GM18907 (cell line): ENCODE measurements around the gene DNAH11.
A peak's percentile ranks its signal among the peaks of the same experiment; 100 is the strongest.

ENCODE experiments used
- ATAC-seq: cut with Tn5 transposase; IDR thresholded peaks from one replicate; pipeline ENCODE4 v1.9.1; 2021; ENCODE audit warnings: mild to moderate bottlenecking, moderate library complexity; ENCODE audit not compliant: unreplicated experiment

Gene DNAH11

GRCh38 chr7:21550076-21550475, 7.2 kb downstream of the DNAH11 start:
- no peak for ATAC-seq

GRCh38 chr7:21550821-21551531, 8.1 kb downstream of the DNAH11 start:
- no peak for ATAC-seq

DNA sequence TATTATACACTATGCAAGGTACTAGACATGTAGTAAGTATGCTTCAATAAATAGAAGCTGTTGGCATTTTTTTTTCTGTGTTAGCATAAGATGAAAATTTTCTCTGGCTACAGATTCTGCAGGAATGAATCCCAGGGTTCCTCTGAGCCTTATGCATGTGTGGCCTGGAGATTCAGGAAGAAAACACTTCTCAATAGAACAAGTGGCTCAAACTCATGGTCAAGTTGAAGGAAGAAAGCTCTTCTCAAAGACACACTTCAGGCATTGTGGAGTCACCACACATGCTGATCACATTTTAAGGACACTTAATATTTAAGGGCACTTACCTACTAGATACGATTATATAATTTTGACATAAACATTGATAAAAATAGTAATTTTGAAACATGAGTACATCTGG, 19.5 kb downstream of the DNAH11 start:
- ATAC-seq: no peak

- no peak for ATAC-seq
Observed at GRCh38 chr7:21565614-21566013, 22.8 kb downstream of the DNAH11 start.

GRCh38 chr7:21566094-21566493, 23.3 kb downstream of the DNAH11 start:
- ATAC-seq: no peak

GRCh38 chr7:21568762-21569161, 25.9 kb downstream of the DNAH11 start:
- ATAC-seq: no peak

- ATAC-seq: no peak
Observed at GRCh38 chr7:21572331-21573313, 29.8 kb downstream of the DNAH11 start.

DNA sequence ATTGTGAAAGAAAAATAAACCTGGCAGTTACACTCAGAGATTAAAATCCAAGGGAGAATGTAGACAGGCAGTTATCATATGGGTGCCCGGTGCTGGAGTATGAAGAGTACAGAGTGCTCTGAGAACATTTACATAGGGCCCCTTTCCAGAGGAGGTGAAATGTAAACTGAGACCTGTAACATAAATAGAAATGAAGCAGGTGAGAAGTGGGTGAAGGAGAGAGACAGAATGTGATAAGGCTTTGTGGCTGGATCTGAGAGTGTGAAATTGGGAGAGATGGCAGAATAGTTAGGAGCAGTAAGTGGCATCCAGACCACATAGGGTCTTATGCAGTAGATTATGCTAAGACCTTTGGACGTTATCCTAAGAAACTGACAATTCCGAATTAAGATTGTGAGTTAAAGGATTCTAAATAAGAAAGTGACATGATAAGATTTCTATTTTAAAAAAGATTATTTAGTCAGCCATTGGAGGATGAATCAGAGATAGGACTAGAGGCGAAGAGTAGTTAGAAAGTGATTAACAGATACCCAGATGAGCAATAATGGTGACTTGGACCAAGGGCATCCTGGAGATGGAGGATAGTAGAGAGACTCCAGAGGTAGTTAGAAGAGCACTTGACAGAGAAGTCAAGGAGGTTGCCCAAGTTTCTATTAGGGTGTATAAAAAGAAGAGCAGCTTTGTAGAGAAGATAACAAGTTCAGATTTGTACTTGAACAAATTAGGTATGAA, 36.7 kb downstream of the DNAH11 start:
- ATAC-seq: peak; percentile 41

- peak; percentile 59 for ATAC-seq
Observed at GRCh38 chr7:21580073-21580521, 37.3 kb downstream of the DNAH11 start.

- ATAC-seq: no peak
Observed at GRCh38 chr7:21585070-21585724, 42.4 kb downstream of the DNAH11 start.

DNA sequence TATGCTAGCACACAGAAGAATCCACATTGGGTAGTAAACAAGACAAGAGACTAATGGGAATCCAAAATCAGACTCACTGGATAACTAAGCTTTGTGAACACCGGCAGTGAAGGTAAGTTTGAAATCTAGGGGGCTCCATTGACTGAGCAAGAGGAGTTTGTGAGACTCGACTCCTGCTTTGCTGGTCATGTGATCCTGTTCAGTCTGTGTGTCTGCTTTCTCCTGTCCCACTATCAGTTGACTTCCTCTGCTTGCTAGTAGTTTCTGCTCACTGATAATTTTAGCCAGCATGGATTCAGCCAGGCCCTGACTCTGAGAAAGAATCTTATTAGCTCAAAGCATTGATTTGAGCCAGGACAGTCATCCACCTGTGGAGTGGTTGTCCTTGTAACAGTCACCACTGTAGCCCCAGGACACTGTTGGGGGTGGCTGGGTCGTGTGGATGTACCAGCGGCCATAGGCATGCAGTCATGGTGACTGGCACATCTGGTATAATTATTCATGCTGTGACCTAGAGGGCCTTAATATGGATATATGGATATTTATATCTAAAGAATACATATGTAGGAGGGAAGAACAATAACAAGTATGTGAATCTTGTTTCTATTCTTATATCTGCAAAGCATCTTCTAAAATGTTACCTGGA, 44.4 kb downstream of the DNAH11 start:
- ATAC-seq: no peak

- no peak for ATAC-seq
Observed at GRCh38 chr7:21596801-21597200, 54.0 kb downstream of the DNAH11 start.

DNA sequence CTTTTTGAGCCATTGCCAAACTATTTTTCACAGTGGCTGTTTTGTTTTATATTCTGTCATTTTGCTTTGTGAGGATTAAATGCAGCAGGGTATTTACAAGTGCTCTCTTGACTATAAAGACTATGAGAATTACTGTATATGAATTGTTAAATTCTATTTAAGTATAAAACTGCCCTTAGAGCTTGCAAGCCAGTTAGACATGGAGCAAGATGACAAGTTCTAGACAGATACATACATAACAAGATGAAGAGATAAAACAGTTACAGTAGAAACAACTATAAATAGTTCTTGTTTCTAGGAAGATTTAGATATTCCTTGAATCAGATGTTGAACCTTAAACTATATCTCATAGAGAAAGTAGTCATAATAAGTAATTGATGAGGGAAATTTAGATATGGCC, 60.6 kb downstream of the DNAH11 start:
- ATAC-seq: no peak

GRCh38 chr7:21603972-21604749, 61.3 kb downstream of the DNAH11 start:
- ATAC-seq: no peak

- ATAC-seq: no peak
Observed at GRCh38 chr7:21605008-21605585, 62.3 kb downstream of the DNAH11 start.

DNA sequence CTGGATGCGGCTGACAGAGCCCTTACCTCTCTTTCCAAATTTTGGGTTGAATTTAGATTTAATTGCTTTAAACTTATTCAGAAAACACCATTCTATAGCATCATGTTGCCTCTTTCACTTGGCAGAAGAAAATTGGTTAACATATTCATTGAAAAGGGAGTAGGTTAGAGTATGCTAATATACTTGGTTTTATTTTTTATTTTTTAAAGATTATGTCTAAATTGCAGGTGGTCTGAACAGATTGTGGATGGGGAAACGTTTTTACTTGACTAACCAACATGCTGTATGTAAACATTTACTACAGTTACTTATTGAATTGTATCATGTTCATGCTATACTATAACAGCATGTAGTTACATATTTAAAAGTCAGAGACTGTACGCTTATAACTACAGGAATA, 65.6 kb downstream of the DNAH11 start:
- no peak for ATAC-seq

- ATAC-seq: no peak
Observed at GRCh38 chr7:21611129-21611528, 68.3 kb downstream of the DNAH11 start.

GRCh38 chr7:21616091-21616490, 73.3 kb downstream of the DNAH11 start:
- no peak for ATAC-seq

DNA sequence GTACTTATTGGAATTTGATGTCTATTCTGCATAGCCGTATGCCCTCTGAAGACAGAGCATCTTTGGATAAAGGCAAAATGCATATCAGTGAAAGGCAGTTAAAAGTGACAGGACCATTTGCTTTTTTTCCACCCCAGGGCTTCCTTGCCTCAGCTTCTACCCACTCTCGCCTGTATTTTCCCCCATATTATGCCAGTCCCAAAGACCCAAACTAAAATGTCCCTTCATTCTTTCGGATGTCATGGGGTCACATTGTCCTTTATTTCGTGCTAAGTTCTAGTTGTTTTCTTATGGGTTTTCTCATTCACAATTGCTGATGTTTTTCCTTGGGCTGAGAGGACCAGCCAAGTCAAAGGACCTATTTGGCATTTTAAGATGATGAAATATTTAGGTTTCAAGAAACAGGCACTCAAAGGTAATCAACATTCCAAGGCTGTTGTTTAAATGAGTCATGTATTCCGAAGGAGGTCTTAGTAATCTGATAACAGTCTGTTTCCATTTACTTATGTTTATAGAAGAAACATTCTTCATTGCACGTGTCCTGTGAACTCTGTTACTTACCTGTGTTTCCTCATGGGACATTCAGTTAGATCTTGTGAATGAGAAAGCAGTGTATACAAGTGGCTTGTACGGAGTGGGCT, 74.1 kb downstream of the DNAH11 start:
- no peak for ATAC-seq
